Activated CD8-positive, alpha-beta memory T cell treated with anti-CD3 and anti-CD28 coated beads for 36 hours (primary cell): ENCODE data around the gene FUOM. TPM values are rescaled to one million over a fixed set of nuclear protein-coding genes. Genes with fewer than 3 reads are reported as not detected.

Experiments
- CTCF ChIA-PET: fragments of 350-600 bp; sonication (Branson Sonifier 250); formaldehyde crosslinking; loops from one replicate; lab custom pipeline; 2021; ENCODE audit warnings: antibody characterized with exemption; lab: Charles Lee
- POLR2A ChIA-PET: fragments of 350-600 bp; sonication (Branson Sonifier 250); formaldehyde crosslinking; loops from one replicate; lab custom pipeline; 2021; ENCODE audit warnings: antibody characterized with exemption; lab: Charles Lee
- total RNA-seq, 2 experiments: library from RNA; stranded (reverse); gene quantifications; one replicate each; pipeline ENCODE4 v1.2.3, GENCODE V29; 2021

Gene FUOM
- total RNA-seq, 2 experiments from 2014 or later, result 31.2 to 33.7 TPM

GRCh38 chr10:133311570-133311969, 46.2 kb downstream of the FUOM start:
- ChIA-PET CTCF (no interaction called here), POLR2A (no interaction called here)

- POLR2A ChIA-PET, result no interaction called here
Observed at GRCh38 chr10:133310789-133311188, 47.0 kb downstream of the FUOM start.

GRCh38 chr10:133310399-133310755, 47.4 kb downstream of the FUOM start:
- ChIA-PET CTCF (interaction anchor here (1.4 kb wide), 1 partner anchor 19 kb away, joined by 7 read pairs; no protein-coding TSS in a partner anchor), POLR2A (no interaction called here)

More at GRCh38 chr10:133310789-133311188, 47.0 kb downstream of the FUOM start:
- CTCF ChIA-PET, result no interaction called here

DNA sequence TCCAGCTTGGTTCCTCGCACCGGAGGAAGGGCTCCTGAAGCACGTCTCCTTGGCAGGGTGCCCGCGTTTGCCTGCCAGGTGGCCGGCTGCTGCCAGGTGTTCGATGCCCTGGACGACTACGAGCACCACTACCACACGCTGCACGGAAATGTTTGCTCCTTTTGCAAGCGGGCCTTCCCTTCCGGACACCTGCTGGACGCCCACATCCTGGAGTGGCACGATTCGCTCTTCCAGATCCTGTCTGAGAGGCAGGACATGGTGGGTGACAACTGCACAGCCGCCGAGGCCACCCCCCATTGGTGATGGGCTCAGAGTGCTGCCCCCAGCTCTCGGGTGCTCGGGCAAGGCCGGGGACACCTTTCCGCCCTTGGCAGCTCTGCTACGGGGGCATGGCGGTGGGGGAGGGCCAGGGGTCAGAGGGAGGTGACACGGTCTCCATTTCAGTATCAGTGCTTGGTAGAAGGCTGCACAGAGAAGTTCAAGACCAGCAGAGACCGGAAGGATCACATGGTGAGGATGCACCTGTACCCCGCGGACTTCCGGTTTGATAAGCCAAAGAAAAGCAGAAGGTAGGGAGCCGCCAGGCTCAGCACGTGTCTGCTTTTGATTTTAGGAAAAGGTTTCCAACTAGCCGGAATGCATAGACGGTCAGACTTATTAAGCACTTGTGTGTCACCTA, 48.0 kb downstream of the FUOM start:
- CTCF ChIA-PET, result interaction anchor here (1.4 kb wide), 1 partner anchor 20 kb away, joined by 7 read pairs; no protein-coding TSS in a partner anchor
- POLR2A ChIA-PET, result no interaction called here

DNA sequence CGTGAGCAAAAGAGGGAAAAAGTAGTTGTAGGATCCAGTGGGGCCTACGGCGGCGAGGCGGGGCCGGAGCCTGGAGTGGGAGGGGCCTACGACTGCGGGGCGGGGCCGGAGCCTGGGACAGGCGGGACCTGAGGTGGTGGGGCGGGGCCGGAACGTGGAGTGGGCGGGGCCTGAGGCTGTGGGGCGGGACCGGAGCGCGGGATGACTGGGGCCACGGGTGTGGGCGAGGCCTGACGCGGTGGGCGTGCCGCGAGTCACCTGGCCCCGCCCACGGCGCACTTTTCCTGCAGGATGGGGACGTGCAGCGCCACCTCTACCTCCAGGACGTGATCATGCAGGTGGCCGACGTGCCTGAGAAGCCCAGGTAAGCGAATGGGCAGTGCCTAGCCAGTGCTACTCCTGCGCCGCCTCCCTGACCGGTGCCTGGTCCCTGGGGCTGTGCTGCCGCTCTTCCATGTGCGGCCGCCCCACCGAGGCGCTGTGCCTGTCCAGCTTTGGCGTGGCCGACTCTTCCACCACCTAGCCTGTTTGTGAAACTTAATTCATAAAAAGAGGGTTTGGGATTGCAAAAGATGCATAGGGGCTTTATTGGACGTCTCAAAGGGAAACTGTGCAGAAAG, 48.6 kb downstream of the FUOM start:
- POLR2A ChIA-PET, result no interaction called here
- CTCF ChIA-PET, result interaction anchor here (1.4 kb wide), 1 partner anchor 20 kb away, joined by 7 read pairs; no protein-coding TSS in a partner anchor

- ChIA-PET CTCF (interaction anchor here (0.8 to 2.2 kb wide), 7 partner anchors 20 to 165 kb away, joined by 3 to 8 read pairs (median 3); no protein-coding TSS in a partner anchor), POLR2A (interaction anchor here (1.0 to 2.2 kb wide), 2 partner anchors 30 to 46 kb away, joined by 3 to 7 read pairs; no protein-coding TSS in a partner anchor)
Observed at GRCh38 chr10:133308421-133309099, 49.3 kb downstream of the FUOM start, which contains the start of the genes TUBGCP2 and ZNF511. Gene TUBGCP2 (minus strand): TSS chr10:133308872. CDS start chr10:133302941, 5,931 bp downstream. Gene ZNF511 (plus strand): TSS chr10:133308914. CDS start chr10:133308944, 30 bp downstream.

DNA sequence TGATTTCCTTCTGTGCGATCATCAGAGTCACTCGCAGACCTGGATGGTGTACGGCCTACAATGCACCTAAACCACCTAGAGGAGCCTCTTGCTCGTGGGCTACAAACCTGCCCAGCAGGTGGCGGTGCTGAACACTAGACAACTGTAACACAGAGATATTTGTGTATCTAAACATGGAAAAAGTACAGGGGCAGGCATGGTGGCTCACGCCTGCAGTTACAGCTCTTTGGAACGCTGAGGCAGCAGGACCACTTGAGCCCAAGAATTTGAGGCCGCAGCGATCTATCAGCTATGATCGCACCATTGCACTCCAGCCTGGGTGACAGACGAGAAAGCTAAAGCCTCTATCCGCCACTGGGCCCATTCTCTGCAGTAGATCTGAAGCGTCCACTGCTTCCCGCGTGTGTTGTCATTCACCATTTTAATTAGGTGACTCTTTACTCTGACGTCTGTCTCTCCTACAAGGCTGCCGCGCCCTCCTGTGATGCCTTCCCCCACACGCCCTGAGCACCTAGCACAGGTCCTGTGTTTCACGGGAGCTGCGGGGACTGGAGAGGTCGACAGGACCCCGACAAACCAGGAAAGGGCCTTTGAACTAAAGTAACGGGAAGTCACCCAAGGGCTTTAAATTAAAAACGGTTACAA, 49.9 kb downstream of the FUOM start:
- CTCF ChIA-PET, result interaction anchor here (0.8 to 2.2 kb wide), 11 partner anchors 10 to 164 kb away, joined by 3 to 8 read pairs (median 3); no protein-coding TSS in a partner anchor
- POLR2A ChIA-PET, result interaction anchor here (0.6 to 2.2 kb wide), 3 partner anchors 30 to 82 kb away, joined by 3 to 7 read pairs (median 4); no protein-coding TSS in a partner anchor

- POLR2A ChIA-PET, result interaction anchor here (2.2 kb wide), 1 partner anchor 29 kb away, joined by 7 read pairs; no protein-coding TSS in a partner anchor
- CTCF ChIA-PET, result interaction anchor here (1.0 to 2.2 kb wide), 6 partner anchors 11 to 163 kb away, joined by 3 to 8 read pairs (median 6); no protein-coding TSS in a partner anchor
Observed at GRCh38 chr10:133306941-133307379, 50.9 kb downstream of the FUOM start.

DNA sequence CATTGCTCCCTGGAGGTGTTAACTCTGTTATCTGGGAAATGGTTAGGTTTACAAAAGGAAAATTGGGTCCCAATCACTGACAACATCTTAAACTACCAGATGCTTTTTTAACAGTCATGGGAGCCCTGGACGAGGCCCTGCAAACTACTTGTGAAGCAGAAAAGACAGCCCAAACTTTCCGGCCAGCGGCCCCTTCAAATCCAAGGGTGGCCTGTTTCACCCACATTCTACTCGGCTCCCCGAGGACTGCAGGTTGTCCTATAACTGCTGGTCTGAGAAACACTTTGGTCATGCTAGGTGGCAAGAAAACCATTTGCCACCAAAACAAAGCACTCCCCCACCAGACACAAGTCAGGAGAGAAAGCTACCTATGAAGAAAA, 51.7 kb downstream of the FUOM start:
- CTCF ChIA-PET, result no interaction called here
- POLR2A ChIA-PET, result no interaction called here

Other genes starting within 250 kb of the FUOM start
- under 1 TPM; 0.17 to 0.25 TPM for gene KNDC1, start 197.8 kb downstream of the FUOM start, total RNA-seq
- not detected for gene UTF1, start 127.8 kb downstream of the FUOM start, total RNA-seq
- gene VENTX, start 120.2 kb downstream of the FUOM start, total RNA-seq, result not detected
- 10 to 100 TPM; 68.5 to 70.1 TPM for gene ADAM8, start 81.2 kb downstream of the FUOM start, total RNA-seq
- 10 to 100 TPM; 59.3 to 69.1 TPM for gene TUBGCP2, start 49.1 kb downstream of the FUOM start, total RNA-seq
- gene ZNF511, start 49.1 kb downstream of the FUOM start, total RNA-seq, result 10 to 100 TPM; 80.8 to 82.5 TPM
- gene CALY, start 21.1 kb downstream of the FUOM start, total RNA-seq, result not detected
- gene PRAP1, start 10.6 kb downstream of the FUOM start, total RNA-seq, result not detected
- 10 to 100 TPM; 69.6 to 73.5 TPM for gene ECHS1, start 15.3 kb upstream of the FUOM start, total RNA-seq
- 1 to 10 TPM; 5.2 to 5.6 TPM for gene PAOX, start 21.2 kb upstream of the FUOM start, total RNA-seq
- gene MTG1, start 36.1 kb upstream of the FUOM start, total RNA-seq, result 10 to 100 TPM; 54.2 to 54.7 TPM
- not detected for gene SPRN, start 66.6 kb upstream of the FUOM start, total RNA-seq
- gene SCART1, start 95.9 kb upstream of the FUOM start, total RNA-seq, result 1 to 10 TPM in 1 of 2 experiments, under 1 TPM in 1; 0.93 to 1.3 TPM
- under 1 TPM in 1 of 2 experiments, not detected in 1; 0.44 TPM for gene CYP2E1, start 169.3 kb upstream of the FUOM start, total RNA-seq
- gene SYCE1, start 207.6 kb upstream of the FUOM start, total RNA-seq, result 1 to 10 TPM; 1.3 to 1.7 TPM